Neural progenitor cell (in vitro differentiated cells): ENCODE results near the gene IL18R1. TPM values are rescaled to one million over a fixed set of nuclear protein-coding genes. Genes with fewer than 3 reads are reported as not detected.

Experiments
- DNase-seq: peaks from one replicate; pipeline ENCODE4 v3.0.0-alpha.2; 2016; ENCODE audit warnings: low spot score
- H2AFZ ChIP-seq: fragments of 200-600 bp; sonication (generic); replicated peaks from 2 replicates; pipeline ENCODE4 v1.6.1; 2016; ENCODE audit warnings: antibody characterized with exemption
- H3F3A ChIP-seq: fragments of 200-600 bp; sonication (generic); 2 replicates; pipeline ENCODE4 v1.6.1; 2016; ENCODE audit warnings: antibody characterized with exemption, low read depth
- H3K27ac ChIP-seq: fragments of 200-600 bp; sonication (generic); 2 replicates; pipeline ENCODE4 v1.5.1; 2016; ENCODE audit warnings: mild to moderate bottlenecking
- H3K27me3 ChIP-seq: fragments of 200-600 bp; sonication (generic); 2 replicates; pipeline ENCODE4 v1.6.1; 2016; ENCODE audit warnings: mild to moderate bottlenecking, moderate library complexity
- H3K36me3 ChIP-seq: fragments of 200-600 bp; sonication (generic); 2 replicates; pipeline ENCODE4 v1.5.1; 2016
- H3K4me1 ChIP-seq: fragments of 200-600 bp; sonication (generic); 2 replicates; pipeline ENCODE4 v1.6.1; 2016; ENCODE audit warnings: mixed run types
- H3K4me2 ChIP-seq: fragments of 200-600 bp; sonication (generic); 2 replicates; pipeline ENCODE4 v1.6.1; 2016
- H3K4me3 ChIP-seq: fragments of 200-600 bp; sonication (generic); 2 replicates; pipeline ENCODE4 v1.5.1; 2016
- H3K79me2 ChIP-seq: fragments of 200-600 bp; sonication (generic); 2 replicates; pipeline ENCODE4 v1.6.1; 2016; ENCODE audit warnings: low read depth
- H3K9ac ChIP-seq: fragments of 200-600 bp; sonication (generic); 2 replicates; pipeline ENCODE4 v1.6.1; 2016
- H3K9me3 ChIP-seq: fragments of 200-600 bp; sonication (generic); 2 replicates; pipeline ENCODE4 v1.5.1; 2016; ENCODE audit warnings: low read depth
- H4K20me1 ChIP-seq: fragments of 200-600 bp; sonication (generic); 2 replicates; pipeline ENCODE4 v1.6.1; 2016; ENCODE audit warnings: low read depth
- H3K27ac Mint-ChIP-seq: 3 replicates; pipeline ENCODE4 v1.8.0; 2021; ENCODE audit warnings: mixed read lengths
- H3K27me3 Mint-ChIP-seq: 2 replicates; pipeline ENCODE4 v1.8.0; 2022; ENCODE audit warnings: low read depth, mild to moderate bottlenecking, inconsistent platforms, moderate library complexity, mixed read lengths; ENCODE audit not compliant: insufficient read depth
- H3K36me3 Mint-ChIP-seq: 3 replicates; pipeline ENCODE4 v1.8.0; 2021; ENCODE audit warnings: mixed read lengths
- H3K4me1 Mint-ChIP-seq: 3 replicates; pipeline ENCODE4 v1.8.0; 2021; ENCODE audit warnings: mixed read lengths
- H3K4me3 Mint-ChIP-seq: 3 replicates; pipeline ENCODE4 v1.8.0; 2021; ENCODE audit warnings: mild to moderate bottlenecking, moderate library complexity, mixed read lengths
- H3K9me3 Mint-ChIP-seq: 3 replicates; pipeline ENCODE4 v1.8.0; 2020; ENCODE audit warnings: mixed read lengths
- EZH2 ChIP-seq: fragments of 200-600 bp; sonication (generic); IDR thresholded peaks from 2 replicates; pipeline ENCODE4 v1.6.1; 2017; ENCODE audit warnings: antibody characterized with exemption, mild to moderate bottlenecking, moderate library complexity
- EZH2phosphoT487 ChIP-seq: fragments of 200-600 bp; sonication (generic); IDR thresholded peaks from 2 replicates; pipeline ENCODE4 v1.6.1; 2017; ENCODE audit warnings: antibody characterized with exemption
- total RNA-seq: library from RNA; depleted of rRNA; stranded (reverse); fragments of >200 nt; gene quantifications from 2 replicates; pipeline ENCODE4 v1.2.3, GENCODE V29; 2015; ENCODE audit warnings: low replicate concordance
- TF ChIP-seq, protein P1 (sequence below): fragments of 200-600 bp; sonication (generic); IDR thresholded peaks from 2 replicates; pipeline ENCODE4 v1.5.1; 2017; ENCODE audit warnings: antibody characterized with exemption, mild to moderate bottlenecking

IL18R1 gene
- total RNA-seq, 1 donor from 2014 or later, result 0.07 TPM

DNA sequence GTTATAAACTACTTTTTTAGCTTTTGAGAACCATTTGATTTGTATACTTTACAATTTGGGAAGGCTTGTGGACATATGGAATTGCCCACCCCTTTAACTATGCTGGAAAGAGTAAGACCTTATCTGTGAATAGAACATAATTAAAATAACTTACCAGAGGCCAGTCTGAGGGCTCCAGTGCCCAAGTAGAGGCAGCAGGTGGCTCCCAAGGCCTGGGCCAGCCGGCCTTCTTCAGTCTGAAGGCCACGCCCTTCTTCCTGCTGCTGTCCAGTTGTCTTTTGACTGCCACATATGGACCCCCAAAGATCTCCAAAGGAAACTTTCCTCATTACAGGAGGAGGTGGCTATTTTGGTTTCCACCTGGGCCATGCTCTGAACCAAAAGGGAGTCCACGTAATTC lies 55.4 kb downstream of the IL18R1 start:
- no peak for DNase-seq
- Histone ChIP-seq H3K27me3 (no peaks in the 10 kb centered on the region), H3F3A (no peaks in the 10 kb centered on the region), H3K27ac (no peak overlapping the region), H3K36me3 (no peaks in the 10 kb centered on the region), H3K4me1 (no peaks in the 10 kb centered on the region), H3K4me2 (no peak overlapping the region), H3K79me2 (no peaks in the 10 kb centered on the region), H4K20me1 (no peaks in the 10 kb centered on the region), H3K4me3 (no peak overlapping the region), H2AFZ (no peak overlapping the region), H3K9ac (no peak overlapping the region), H3K9me3 (no peaks in the 10 kb centered on the region)
- Mint-ChIP-seq H3K9me3 (peaks cover 13% of the 10 kb centered on the region), H3K36me3 (no peaks in the 10 kb centered on the region), H3K27ac (no peak overlapping the region), H3K4me1 (no peaks in the 10 kb centered on the region), H3K4me3 (no peak overlapping the region), H3K27me3 (no peaks in the 10 kb centered on the region)
- TF ChIP-seq, protein P1, sequence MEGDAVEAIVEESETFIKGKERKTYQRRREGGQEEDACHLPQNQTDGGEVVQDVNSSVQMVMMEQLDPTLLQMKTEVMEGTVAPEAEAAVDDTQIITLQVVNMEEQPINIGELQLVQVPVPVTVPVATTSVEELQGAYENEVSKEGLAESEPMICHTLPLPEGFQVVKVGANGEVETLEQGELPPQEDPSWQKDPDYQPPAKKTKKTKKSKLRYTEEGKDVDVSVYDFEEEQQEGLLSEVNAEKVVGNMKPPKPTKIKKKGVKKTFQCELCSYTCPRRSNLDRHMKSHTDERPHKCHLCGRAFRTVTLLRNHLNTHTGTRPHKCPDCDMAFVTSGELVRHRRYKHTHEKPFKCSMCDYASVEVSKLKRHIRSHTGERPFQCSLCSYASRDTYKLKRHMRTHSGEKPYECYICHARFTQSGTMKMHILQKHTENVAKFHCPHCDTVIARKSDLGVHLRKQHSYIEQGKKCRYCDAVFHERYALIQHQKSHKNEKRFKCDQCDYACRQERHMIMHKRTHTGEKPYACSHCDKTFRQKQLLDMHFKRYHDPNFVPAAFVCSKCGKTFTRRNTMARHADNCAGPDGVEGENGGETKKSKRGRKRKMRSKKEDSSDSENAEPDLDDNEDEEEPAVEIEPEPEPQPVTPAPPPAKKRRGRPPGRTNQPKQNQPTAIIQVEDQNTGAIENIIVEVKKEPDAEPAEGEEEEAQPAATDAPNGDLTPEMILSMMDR, result no peak
- no peak for TF ChIP-seq EZH2
- TF ChIP-seq EZH2phosphoT487, result no peak

DNA sequence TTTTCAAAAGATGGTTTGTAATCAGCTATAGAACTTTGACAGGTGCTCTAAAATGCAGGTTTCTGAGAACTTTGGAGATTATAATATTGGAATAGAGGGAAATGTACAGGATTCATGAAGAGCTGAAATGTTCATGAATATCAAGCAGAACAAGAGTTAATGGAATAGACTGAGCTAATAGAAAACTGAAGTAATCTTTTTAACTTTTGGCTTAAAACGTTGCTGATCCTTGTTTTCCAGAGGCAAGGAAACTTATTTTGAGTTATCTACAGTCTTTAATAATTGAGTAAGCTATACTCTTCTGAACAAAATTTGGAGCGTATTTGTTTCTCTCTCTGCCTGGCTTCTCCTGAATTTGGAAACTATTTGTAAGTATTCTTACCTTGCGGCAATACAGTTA lies 56.6 kb downstream of the IL18R1 start:
- no peaks in the 10 kb centered on the region for H3K9me3 ChIP-seq
- H4K20me1 ChIP-seq, result no peaks in the 10 kb centered on the region
- H3K27ac ChIP-seq, result no peak overlapping the region
- H3K36me3 Mint-ChIP-seq, result no peaks in the 10 kb centered on the region
- no peaks in the 10 kb centered on the region for H3K4me1 ChIP-seq
- no peaks in the 10 kb centered on the region for H3K27me3 Mint-ChIP-seq
- no peak overlapping the region for H3K9ac ChIP-seq
- peaks cover 13% of the 10 kb centered on the region for H3K9me3 Mint-ChIP-seq
- H3K4me3 Mint-ChIP-seq, result no peak overlapping the region
- no peak overlapping the region for H3K4me2 ChIP-seq
- H3K4me1 Mint-ChIP-seq, result no peaks in the 10 kb centered on the region
- TF ChIP-seq EZH2 (no peak), EZH2phosphoT487 (no peak)
- TF ChIP-seq, protein P1, result no peak
- no peak overlapping the region for H3K4me3 ChIP-seq
- H3K27me3 ChIP-seq, result no peaks in the 10 kb centered on the region
- H3K27ac Mint-ChIP-seq, result no peak overlapping the region
- H2AFZ ChIP-seq, result no peak overlapping the region
- no peak for DNase-seq
- H3K79me2 ChIP-seq, result no peaks in the 10 kb centered on the region
- no peaks in the 10 kb centered on the region for H3K36me3 ChIP-seq
- H3F3A ChIP-seq, result no peaks in the 10 kb centered on the region

DNA sequence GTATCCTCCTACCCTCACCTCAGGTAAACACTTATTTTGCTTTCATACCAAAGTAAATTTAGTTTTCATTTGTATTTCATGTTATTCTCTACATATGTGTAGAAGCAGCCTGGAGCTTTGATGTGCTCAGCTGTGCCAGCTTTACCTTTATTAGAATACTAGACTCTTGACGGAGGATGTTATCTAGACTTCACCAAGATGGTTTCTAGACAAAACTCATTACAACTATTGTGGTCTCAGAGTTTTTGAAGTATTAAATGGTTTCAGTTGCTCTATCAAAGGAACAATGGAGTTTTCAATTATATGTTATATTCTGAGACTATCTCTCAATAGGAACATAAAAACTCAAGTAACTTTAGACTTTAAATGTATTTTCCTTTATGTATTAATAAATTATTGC lies 62.4 kb downstream of the IL18R1 start:
- H3K4me1 ChIP-seq, result no peaks in the 10 kb centered on the region
- H3K4me3 ChIP-seq, result no peak overlapping the region
- Mint-ChIP-seq H3K27me3 (peaks cover 3% of the 10 kb centered on the region), H3K4me1 (no peaks in the 10 kb centered on the region), H3K4me3 (no peak overlapping the region), H3K9me3 (peaks cover 3% of the 10 kb centered on the region), H3K36me3 (no peaks in the 10 kb centered on the region), H3K27ac (no peak overlapping the region)
- no peak overlapping the region for H3K4me2 ChIP-seq
- H3K27me3 ChIP-seq, result no peaks in the 10 kb centered on the region
- no peak for DNase-seq
- no peak overlapping the region for H2AFZ ChIP-seq
- no peaks in the 10 kb centered on the region for H3K79me2 ChIP-seq
- no peaks in the 10 kb centered on the region for H3F3A ChIP-seq
- no peak for TF ChIP-seq EZH2phosphoT487
- TF ChIP-seq, protein P1, result no peak
- TF ChIP-seq EZH2, result no peak
- H3K36me3 ChIP-seq, result no peaks in the 10 kb centered on the region
- H3K27ac ChIP-seq, result no peak overlapping the region
- H4K20me1 ChIP-seq, result no peaks in the 10 kb centered on the region
- no peaks in the 10 kb centered on the region for H3K9me3 ChIP-seq
- H3K9ac ChIP-seq, result no peak overlapping the region
